ENCODE results near the gene MTAP. TPM values are rescaled to one million over a fixed set of nuclear protein-coding genes. Genes with fewer than 3 reads are reported as not detected.

MTAP gene
- total RNA-seq, 3 donors from 2014 or later: 20.8 to 40.2 (median 29.5) TPM

DNA sequence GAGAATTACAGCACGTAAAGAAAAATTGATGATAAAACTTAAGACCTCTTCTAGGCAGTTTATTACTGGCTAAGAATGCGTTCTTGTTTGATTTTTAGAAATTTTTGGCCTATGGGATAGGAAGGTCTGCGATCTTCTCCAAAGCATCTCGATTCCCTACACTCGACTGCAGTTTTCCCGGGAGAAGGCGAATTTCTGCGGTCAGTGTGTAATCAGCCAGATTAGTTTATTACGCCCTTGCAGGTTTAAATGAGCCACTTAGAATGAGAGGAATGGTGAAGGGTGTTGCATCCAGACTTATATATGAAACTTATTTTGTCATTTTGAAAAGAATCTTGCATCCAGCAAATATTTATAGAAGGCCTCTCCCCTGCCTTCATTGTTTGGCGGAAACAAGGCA lies 1.2 kb downstream of the MTAP start:
- DNase-seq (ENCODE audit: low spot score in 2 of 2): no peak
- Histone ChIP-seq H3K4me1 (peaks cover 0 to 10% of the 10 kb centered on the region in 2 donors), H3K9me3 (no peaks in the 10 kb centered on the region), H3K27ac (peak overlapping the region; percentile 97 to 98), H3K36me3 (no peaks in the 10 kb centered on the region), H3K4me3 (peak overlapping the region; percentile 76 to 93 (median 84)), H3K27me3 (no peaks in the 10 kb centered on the region)
- TF ChIP-seq, protein P1, sequence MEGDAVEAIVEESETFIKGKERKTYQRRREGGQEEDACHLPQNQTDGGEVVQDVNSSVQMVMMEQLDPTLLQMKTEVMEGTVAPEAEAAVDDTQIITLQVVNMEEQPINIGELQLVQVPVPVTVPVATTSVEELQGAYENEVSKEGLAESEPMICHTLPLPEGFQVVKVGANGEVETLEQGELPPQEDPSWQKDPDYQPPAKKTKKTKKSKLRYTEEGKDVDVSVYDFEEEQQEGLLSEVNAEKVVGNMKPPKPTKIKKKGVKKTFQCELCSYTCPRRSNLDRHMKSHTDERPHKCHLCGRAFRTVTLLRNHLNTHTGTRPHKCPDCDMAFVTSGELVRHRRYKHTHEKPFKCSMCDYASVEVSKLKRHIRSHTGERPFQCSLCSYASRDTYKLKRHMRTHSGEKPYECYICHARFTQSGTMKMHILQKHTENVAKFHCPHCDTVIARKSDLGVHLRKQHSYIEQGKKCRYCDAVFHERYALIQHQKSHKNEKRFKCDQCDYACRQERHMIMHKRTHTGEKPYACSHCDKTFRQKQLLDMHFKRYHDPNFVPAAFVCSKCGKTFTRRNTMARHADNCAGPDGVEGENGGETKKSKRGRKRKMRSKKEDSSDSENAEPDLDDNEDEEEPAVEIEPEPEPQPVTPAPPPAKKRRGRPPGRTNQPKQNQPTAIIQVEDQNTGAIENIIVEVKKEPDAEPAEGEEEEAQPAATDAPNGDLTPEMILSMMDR (IDR thresholded peaks at IDR 0.05): no peak
- no peak for TF ChIP-seq POLR2AphosphoS5 (IDR thresholded peaks at IDR 0.05)
- TF ChIP-seq POLR2A (IDR thresholded peaks at IDR 0.05): no peak
- intact Hi-C loops (cut with DNase I; ENCODE audit: low total_unique reads): loop anchor here (10.0 kb wide), 1 partner anchor 431 kb away; no protein-coding TSS in a partner anchor

DNA sequence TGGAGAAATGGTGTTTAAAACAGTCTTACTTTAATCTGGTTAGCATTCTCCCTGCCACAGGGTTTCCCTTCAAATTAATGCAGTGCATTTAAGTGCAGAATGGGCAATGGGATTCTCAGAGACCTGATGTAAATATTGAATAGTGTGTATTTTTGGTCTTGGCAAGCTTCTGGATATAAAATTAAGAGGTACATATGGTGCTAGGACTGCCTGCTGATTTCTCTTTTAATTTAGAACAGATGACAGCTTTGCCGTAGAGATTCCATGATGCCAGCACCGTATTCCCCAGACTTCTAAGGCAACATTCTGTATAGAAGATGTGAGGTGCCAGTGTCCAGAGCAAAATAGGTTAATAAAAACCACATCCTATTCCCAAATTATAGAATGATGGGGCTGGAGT lies 1.9 kb downstream of the MTAP start:
- H3K4me1 ChIP-seq: peaks cover 0 to 10% of the 10 kb centered on the region in 2 donors
- H3K27me3 ChIP-seq: no peaks in the 10 kb centered on the region
- no peaks in the 10 kb centered on the region for H3K9me3 ChIP-seq
- H3K36me3 ChIP-seq: no peaks in the 10 kb centered on the region
- H3K4me3 ChIP-seq: peak overlapping the region in 1 of 3 donors; percentile 84
- H3K27ac ChIP-seq: no peak overlapping the region
- DNase-seq (ENCODE audit: low spot score in 2 of 2): no peak
- intact Hi-C loops (cut with DNase I; ENCODE audit: low total_unique reads): loop anchor here (10.0 kb wide), 1 partner anchor 430 kb away; no protein-coding TSS in a partner anchor
- TF ChIP-seq, protein P1 (IDR thresholded peaks at IDR 0.05): no peak

DNA sequence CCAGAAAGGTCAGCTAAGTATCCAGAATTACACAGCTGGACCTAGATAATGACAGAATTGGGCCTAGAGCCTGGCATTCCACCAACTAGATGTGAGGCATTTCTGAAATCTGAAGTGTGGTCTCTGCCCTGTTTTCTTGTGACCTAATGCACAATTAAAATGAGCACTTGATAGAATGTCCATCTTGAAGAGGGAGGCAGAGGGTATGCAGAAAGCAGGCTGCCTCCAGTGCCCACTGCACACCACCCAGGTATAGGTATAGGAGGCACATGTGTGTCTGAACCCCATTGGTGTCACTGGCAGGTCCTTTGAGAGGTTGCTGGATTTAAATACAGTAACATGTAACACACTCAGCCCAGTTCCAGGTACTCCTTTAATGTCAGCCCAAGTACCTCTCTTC lies 2.4 kb downstream of the MTAP start:
- intact Hi-C loops (cut with DNase I; ENCODE audit: low total_unique reads): loop anchor here (10.0 kb wide), 1 partner anchor 430 kb away; no protein-coding TSS in a partner anchor
- no peaks in the 10 kb centered on the region for H3K27me3 ChIP-seq

DNA sequence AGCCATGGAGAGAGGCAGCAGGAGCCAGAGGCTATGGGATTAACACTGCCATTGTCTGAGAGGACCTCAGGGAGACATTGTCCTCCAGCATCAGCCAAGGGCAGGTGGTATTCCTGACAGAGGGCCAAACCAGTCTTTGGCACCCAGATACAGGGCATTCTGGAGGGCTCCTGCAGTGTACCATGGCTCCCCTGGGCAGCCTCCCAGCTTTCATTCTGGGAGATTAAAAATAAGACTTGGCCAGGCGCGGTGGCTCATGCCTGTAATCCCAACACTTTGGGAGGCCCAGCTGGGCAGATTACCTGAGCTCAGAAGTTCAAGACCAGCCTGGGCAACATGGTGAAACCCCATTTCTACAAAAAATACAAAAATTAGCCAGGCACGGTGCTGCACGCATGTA lies 4.2 kb downstream of the MTAP start:
- intact Hi-C loops (cut with DNase I; ENCODE audit: low total_unique reads): loop anchor here (10.0 kb wide), 1 partner anchor 428 kb away; no protein-coding TSS in a partner anchor
- no peaks in the 10 kb centered on the region for H3K27me3 ChIP-seq
- DNase-seq (ENCODE audit: low spot score in 2 of 2): no peak
- no peak overlapping the region for H3K4me3 ChIP-seq
- TF ChIP-seq, protein P1 (IDR thresholded peaks at IDR 0.05): no peak
- no peak for TF ChIP-seq POLR2A (IDR thresholded peaks at IDR 0.05)
- TF ChIP-seq POLR2AphosphoS5 (IDR thresholded peaks at IDR 0.05): no peak
- H3K4me1 ChIP-seq: peaks cover 0 to 10% of the 10 kb centered on the region in 2 donors
- no peaks in the 10 kb centered on the region for H3K9me3 ChIP-seq
- no peaks in the 10 kb centered on the region for H3K36me3 ChIP-seq
- H3K27ac ChIP-seq: no peak overlapping the region

More for the DNA sequence above, 2.4 kb downstream of the MTAP start:
- DNase-seq (ENCODE audit: low spot score in 2 of 2): no peak
- no peak overlapping the region for H3K4me3 ChIP-seq
- TF ChIP-seq, protein P1 (IDR thresholded peaks at IDR 0.05): no peak
- no peak for TF ChIP-seq POLR2AphosphoS5 (IDR thresholded peaks at IDR 0.05)
- no peak for TF ChIP-seq POLR2A (IDR thresholded peaks at IDR 0.05)
- H3K4me1 ChIP-seq: peaks cover 0 to 10% of the 10 kb centered on the region in 2 donors
- no peaks in the 10 kb centered on the region for H3K36me3 ChIP-seq
- no peaks in the 10 kb centered on the region for H3K9me3 ChIP-seq
- no peak overlapping the region for H3K27ac ChIP-seq

DNA sequence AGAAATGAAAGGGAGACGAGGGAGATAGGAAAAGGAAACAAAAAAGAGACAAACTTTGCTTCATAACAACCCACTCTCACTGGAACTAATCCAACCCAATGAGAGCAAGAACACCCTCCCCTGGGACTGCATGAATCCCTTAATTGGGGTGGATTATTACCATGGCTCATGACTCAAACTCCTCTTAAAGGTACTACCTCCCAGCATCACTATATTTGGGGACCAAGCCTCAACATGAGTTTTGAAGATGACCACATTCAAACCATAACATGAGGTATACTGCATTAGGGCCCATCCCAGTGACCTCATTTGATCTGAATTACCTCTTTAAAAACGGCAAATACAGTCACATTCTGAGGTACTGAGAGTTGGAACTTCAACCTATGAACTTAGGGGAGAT lies 8.0 kb downstream of the MTAP start:
- no peaks in the 10 kb centered on the region for H3K9me3 ChIP-seq
- intact Hi-C loops (cut with DNase I; ENCODE audit: low total_unique reads): no loop called here
- no peaks in the 10 kb centered on the region for H3K4me1 ChIP-seq

More for the DNA sequence above, 8.0 kb downstream of the MTAP start:
- no peak overlapping the region for H3K4me3 ChIP-seq
- H3K27me3 ChIP-seq: no peaks in the 10 kb centered on the region
- no peak for DNase-seq (ENCODE audit: low spot score in 2 of 2)
- H3K27ac ChIP-seq: peak overlapping the region; percentile 2 to 60
- TF ChIP-seq POLR2A (IDR thresholded peaks at IDR 0.05) (no peak), POLR2AphosphoS5 (IDR thresholded peaks at IDR 0.05) (no peak)
- TF ChIP-seq, protein P1 (IDR thresholded peaks at IDR 0.05): no peak
- no peaks in the 10 kb centered on the region for H3K36me3 ChIP-seq

Measured in breast epithelium (tissue), 4 donors.